CD14-positive monocyte (primary cell): ENCODE results near the gene NR6A1. TPM values are rescaled to one million over a fixed set of nuclear protein-coding genes. Genes with fewer than 3 reads are reported as not detected.

Experiments used
- DNase-seq, 3 donors: peaks; one replicate each; pipeline ENCODE4 v3.0.0-alpha.2; 2011 to 2022
- H2AFZ ChIP-seq: 2 replicates; pipeline ENCODE4 v1.6.0; 2012; ENCODE audit warnings: mild to moderate bottlenecking, low read depth, low read length, inconsistent platforms; ENCODE audit not compliant: insufficient read depth, poor library complexity, severe bottlenecking
- H3K27ac ChIP-seq, 2 donors: 1 replicate in 1 of 2; 2 replicates in 1 of 2; pipeline ENCODE4 v1.5.1; 2012 to 2013; ENCODE audit warnings: low read length in 2 of 2, control low read depth in 1 of 2, inconsistent platforms in 1 of 2, low read depth in 1 of 2, mild to moderate bottlenecking in 1 of 2
- H3K27me3 ChIP-seq, 2 donors: one replicate each; pipeline versions ENCODE4 v1.6.0 to v1.6.1; 2011 to 2013; ENCODE audit warnings: low read length in 2 of 2; ENCODE audit not compliant: control insufficient read depth in 2 of 2, insufficient read depth in 2 of 2
- H3K36me3 ChIP-seq, 2 donors: replicated peaks in 1 of 2; 1 replicate in 1 of 2; 2 replicates in 1 of 2; pipeline versions ENCODE4 v1.5.1 to v1.6.1; 2012 to 2013; ENCODE audit warnings: low read length in 2 of 2, control low read depth in 1 of 2, inconsistent platforms in 1 of 2, mild to moderate bottlenecking in 1 of 2; ENCODE audit not compliant: insufficient read depth in 2 of 2, control insufficient read depth in 1 of 2
- H3K4me1 ChIP-seq, 2 donors: 1 replicate in 1 of 2; 2 replicates in 1 of 2; pipeline versions ENCODE4 v1.5.1 to v1.6.1; 2012 to 2013; ENCODE audit warnings: low read length in 2 of 2, control low read depth in 1 of 2, inconsistent platforms in 1 of 2, mild to moderate bottlenecking in 1 of 2, moderate library complexity in 1 of 2; ENCODE audit not compliant: insufficient read depth in 2 of 2, control insufficient read depth in 1 of 2
- H3K4me2 ChIP-seq: replicated peaks from 2 replicates; pipeline ENCODE3; 2012; ENCODE audit warnings: low read length, moderate library complexity, mild to moderate bottlenecking; ENCODE audit not compliant: poor library complexity, severe bottlenecking; ENCODE audit errors: extremely low read depth
- H3K4me3 ChIP-seq, 3 experiments: fragments of 200-600 bp in 1 of 3; sonication (generic) in 1 of 3; replicated peaks in 1 of 3; 1 replicate in 2 of 3; 2 replicates in 1 of 3; pipeline ENCODE4 v1.5.1; 2011 to 2013; ENCODE audit warnings: low read length in 3 of 3, mild to moderate bottlenecking in 3 of 3, control low read depth in 2 of 3, low read depth in 2 of 3, inconsistent platforms in 1 of 3, moderate library complexity in 1 of 3
- H3K79me2 ChIP-seq: 2 replicates; pipeline ENCODE4 v1.6.0; 2012; ENCODE audit warnings: mild to moderate bottlenecking, control low read depth, inconsistent platforms, low read length, moderate library complexity; ENCODE audit not compliant: insufficient read depth
- H3K9ac ChIP-seq: 2 replicates; pipeline ENCODE4 v1.6.0; 2017; ENCODE audit warnings: low read length, mild to moderate bottlenecking; ENCODE audit not compliant: insufficient read depth, poor library complexity, severe bottlenecking
- H3K9me3 ChIP-seq, 2 donors: replicated peaks in 1 of 2; 1 replicate in 1 of 2; 2 replicates in 1 of 2; pipeline versions ENCODE4 v1.5.1 to v1.6.1; 2012 to 2013; ENCODE audit warnings: low read length in 2 of 2, control low read depth in 1 of 2; ENCODE audit not compliant: control insufficient read depth in 1 of 2, insufficient read depth in 1 of 2
- H4K20me1 ChIP-seq: 2 replicates; pipeline ENCODE4 v1.6.0; 2012; ENCODE audit warnings: mild to moderate bottlenecking, low read length, control low read depth, moderate library complexity; ENCODE audit not compliant: insufficient read depth
- H3K27ac Mint-ChIP-seq, 7 donors: one replicate each; pipeline ENCODE4 v1.8.0; 2020; ENCODE audit warnings: mild to moderate bottlenecking in 7 of 7, mixed read lengths in 7 of 7, moderate library complexity in 6 of 7, inconsistent platforms in 2 of 7
- H3K27me3 Mint-ChIP-seq, 3 donors: one replicate each; pipeline ENCODE4 v1.8.0; 2021 to 2022; ENCODE audit warnings: low read depth in 3 of 3, mild to moderate bottlenecking in 3 of 3, mixed read lengths in 3 of 3, moderate library complexity in 3 of 3, inconsistent platforms in 1 of 3
- H3K36me3 Mint-ChIP-seq, 2 donors: one replicate each; pipeline ENCODE4 v1.8.0; 2020; ENCODE audit warnings: mixed read lengths in 2 of 2, inconsistent platforms in 1 of 2, mild to moderate bottlenecking in 1 of 2
- H3K4me1 Mint-ChIP-seq: one replicate; pipeline ENCODE4 v1.8.0; 2020; ENCODE audit warnings: mild to moderate bottlenecking, mixed read lengths
- H3K4me3 Mint-ChIP-seq, 2 donors: one replicate each; pipeline ENCODE4 v1.8.0; 2020; ENCODE audit warnings: mild to moderate bottlenecking in 2 of 2, mixed read lengths in 2 of 2, moderate library complexity in 1 of 2
- H3K9me3 Mint-ChIP-seq, 7 donors: one replicate each; pipeline ENCODE4 v1.8.0; 2020 to 2022; ENCODE audit warnings: mixed read lengths in 7 of 7, mild to moderate bottlenecking in 6 of 7, moderate library complexity in 6 of 7, inconsistent platforms in 2 of 7
- WGBS: methylation state at CpG from one replicate; pipeline ENCODE4 v1.1.5; 2013; ENCODE audit warnings: missing lambda C conversion rate; ENCODE audit not compliant: insufficient coverage; 5-methylcytosine and 5-hydroxymethylcytosine counted together
- intact Hi-C, 2 donors: fragments of 100-400 bp; cut with micrococcal nuclease; formaldehyde crosslinking; loops; one replicate each; pipeline versions ENCODE4 v1.15.0 to v1.15.1; 2023
- polyA plus RNA-seq, 3 donors: library from polyadenylated mRNA; depleted of rRNA in 1 of 3; unstranded in 2 of 3; stranded (reverse) in 1 of 3; fragments of 300-500 nt in 2 of 3; fragments of >200 nt in 1 of 3; fragmentation: Illumina TruSeq in 2 of 3; gene quantifications; 1 replicate in 2 of 3; 2 replicates in 1 of 3; pipeline ENCODE4 v1.2.3, GENCODE V29; 2012 to 2021
- TF ChIP-seq, protein P1 (sequence below): fragments of 200-600 bp; IDR thresholded peaks from one replicate; pipeline ENCODE4 v1.8.0; 2022; ENCODE audit warnings: antibody characterized with exemption, mild to moderate bottlenecking

Gene NR6A1
- polyA plus RNA-seq, 3 donors: 0.15 to 2.9 (median 0.28) TPM

DNA sequence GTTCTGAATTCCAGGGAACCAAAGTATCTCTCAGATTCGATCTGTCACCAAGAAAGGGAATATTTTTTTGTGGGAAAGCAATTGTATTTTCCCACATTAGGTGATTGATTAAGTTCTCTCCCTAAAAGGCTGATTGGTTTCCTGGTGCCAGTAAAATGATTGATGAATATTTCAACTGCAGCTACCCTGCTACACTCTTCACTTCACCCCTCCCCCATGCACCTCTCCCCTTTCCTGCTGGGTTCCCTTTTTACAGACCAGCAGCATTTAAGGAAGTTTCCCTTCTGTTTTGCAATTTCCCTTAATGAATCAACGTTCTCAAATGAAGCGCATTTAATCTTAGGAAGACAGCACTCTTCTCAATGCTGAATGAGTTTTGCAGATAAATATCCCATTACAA, 13.1 kb downstream of the NR6A1 start:
- Histone ChIP-seq H3K4me2 (peak overlapping the region; percentile 78), H3K4me3 (peak overlapping the region; percentile 18 to 71 (median 51)), H3K36me3 (no peaks in the 10 kb centered on the region), H3K79me2 (peaks cover 52% of the 10 kb centered on the region), H4K20me1 (no peaks in the 10 kb centered on the region), H3K27me3 (no peaks in the 10 kb centered on the region), H3K9me3 (no peaks in the 10 kb centered on the region), H3K27ac (peak overlapping the region in 1 of 2 donors; percentile 72), H3K9ac (peak overlapping the region; percentile 5), H2AFZ (peak overlapping the region; percentile 38), H3K4me1 (peaks cover 30 to 68% of the 10 kb centered on the region in 2 donors)
- intact Hi-C loops: no loop called here
- H3K27ac Mint-ChIP-seq: peak overlapping the region; percentile 77 to 91 (median 88)
- TF ChIP-seq, protein P1, sequence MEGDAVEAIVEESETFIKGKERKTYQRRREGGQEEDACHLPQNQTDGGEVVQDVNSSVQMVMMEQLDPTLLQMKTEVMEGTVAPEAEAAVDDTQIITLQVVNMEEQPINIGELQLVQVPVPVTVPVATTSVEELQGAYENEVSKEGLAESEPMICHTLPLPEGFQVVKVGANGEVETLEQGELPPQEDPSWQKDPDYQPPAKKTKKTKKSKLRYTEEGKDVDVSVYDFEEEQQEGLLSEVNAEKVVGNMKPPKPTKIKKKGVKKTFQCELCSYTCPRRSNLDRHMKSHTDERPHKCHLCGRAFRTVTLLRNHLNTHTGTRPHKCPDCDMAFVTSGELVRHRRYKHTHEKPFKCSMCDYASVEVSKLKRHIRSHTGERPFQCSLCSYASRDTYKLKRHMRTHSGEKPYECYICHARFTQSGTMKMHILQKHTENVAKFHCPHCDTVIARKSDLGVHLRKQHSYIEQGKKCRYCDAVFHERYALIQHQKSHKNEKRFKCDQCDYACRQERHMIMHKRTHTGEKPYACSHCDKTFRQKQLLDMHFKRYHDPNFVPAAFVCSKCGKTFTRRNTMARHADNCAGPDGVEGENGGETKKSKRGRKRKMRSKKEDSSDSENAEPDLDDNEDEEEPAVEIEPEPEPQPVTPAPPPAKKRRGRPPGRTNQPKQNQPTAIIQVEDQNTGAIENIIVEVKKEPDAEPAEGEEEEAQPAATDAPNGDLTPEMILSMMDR: no peak
- H3K36me3 Mint-ChIP-seq: no peaks in the 10 kb centered on the region
- DNase-seq: peak; percentile 74 to 93 (median 88)
- peak overlapping the region; percentile 62 to 84 for H3K4me3 Mint-ChIP-seq
- H3K4me1 Mint-ChIP-seq: peaks cover 78% of the 10 kb centered on the region
- no peaks in the 10 kb centered on the region for H3K27me3 Mint-ChIP-seq
- H3K9me3 Mint-ChIP-seq: no peaks in the 10 kb centered on the region
- WGBS: no CpG with 5 or more reads among the region's 3 CpGs

DNA sequence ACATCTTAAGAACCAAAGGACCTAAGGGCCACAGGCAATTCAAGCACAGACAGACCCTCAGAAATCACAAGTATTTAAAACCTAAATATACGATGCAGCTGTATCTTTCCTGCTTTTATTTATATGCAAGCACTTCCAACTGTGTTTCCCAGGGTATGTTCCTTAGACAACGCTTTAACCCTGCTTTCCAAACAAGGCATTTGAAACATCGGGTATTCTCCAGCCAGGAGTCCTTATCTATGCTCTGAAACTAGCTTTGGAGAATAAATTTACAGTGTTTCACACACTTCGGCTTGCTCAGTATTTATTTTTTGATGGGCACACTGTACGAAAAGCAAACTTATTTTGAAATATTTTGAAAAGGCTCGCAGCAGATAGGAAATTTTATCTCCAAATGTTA, 13.5 kb downstream of the NR6A1 start:
- Histone ChIP-seq H3K9me3 (no peaks in the 10 kb centered on the region), H3K9ac (peak overlapping the region; percentile 5), H3K4me1 (peaks cover 30 to 68% of the 10 kb centered on the region in 2 donors), H3K4me3 (peak overlapping the region; percentile 18 to 71 (median 51)), H3K4me2 (peak overlapping the region; percentile 78), H3K27ac (peak overlapping the region in 1 of 2 donors; percentile 72), H2AFZ (peak overlapping the region; percentile 38), H3K36me3 (no peaks in the 10 kb centered on the region), H3K79me2 (peaks cover 47% of the 10 kb centered on the region), H3K27me3 (no peaks in the 10 kb centered on the region), H4K20me1 (no peaks in the 10 kb centered on the region)
- Mint-ChIP-seq H3K27me3 (no peaks in the 10 kb centered on the region), H3K4me1 (peaks cover 74% of the 10 kb centered on the region), H3K4me3 (peak overlapping the region; percentile 62 to 84), H3K27ac (peak overlapping the region; percentile 77 to 91 (median 88)), H3K36me3 (no peaks in the 10 kb centered on the region), H3K9me3 (no peaks in the 10 kb centered on the region)
- WGBS: 7% methylated on average over 6 of the region's 6 CpGs
- TF ChIP-seq, protein P1: no peak
- intact Hi-C loops: no loop called here
- DNase-seq: no peak
